NOMO-1 treated with DMSO at 0.1 percent for 48 hours (cell line): ENCODE results near the gene UBAP2L.
A peak's percentile ranks its signal among the peaks of the same experiment; 100 is the strongest.
"Not testable (repeated sequence)": the region's sequence is repeated elsewhere in the genome, so short reads cannot be mapped to it uniquely, and the experiment has no call there.

Source experiments
- DNase-seq: peaks from one replicate; lab custom pipeline; 2025; ENCODE audit not compliant: unreplicated experiment; lab: John Stamatoyannopoulos, UW

UBAP2L gene

DNA sequence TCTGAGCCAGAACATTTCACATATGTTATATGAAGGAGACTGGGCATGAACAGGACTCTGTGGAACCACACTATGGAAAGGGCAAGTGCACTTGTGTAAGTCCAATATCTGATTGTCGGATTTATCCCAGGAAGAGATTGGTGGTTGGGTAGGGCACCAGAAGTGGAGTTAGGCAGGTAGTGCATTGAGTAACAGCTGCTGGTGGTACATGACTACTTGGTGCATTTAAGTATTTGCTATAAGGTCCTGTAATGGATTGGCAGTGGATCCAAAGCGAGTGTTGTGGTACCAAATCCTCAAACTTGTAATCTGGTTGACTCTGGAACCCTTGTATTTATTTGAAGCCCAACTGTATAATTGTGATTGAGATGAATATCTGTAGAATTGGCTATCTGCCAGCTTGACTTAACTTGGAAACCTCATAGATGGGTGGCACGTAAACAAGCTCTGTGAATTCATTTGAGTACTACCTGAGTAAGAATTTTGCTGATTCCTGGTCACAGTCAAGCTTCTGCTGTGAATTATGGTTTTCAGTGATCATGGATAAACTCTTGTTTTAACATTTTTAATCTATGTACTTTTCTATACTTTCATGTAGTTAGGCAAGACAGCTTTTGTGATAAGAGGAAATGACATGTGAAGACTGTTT lies 21.1 kb downstream of the UBAP2L start:
- no peak for DNase-seq

DNA sequence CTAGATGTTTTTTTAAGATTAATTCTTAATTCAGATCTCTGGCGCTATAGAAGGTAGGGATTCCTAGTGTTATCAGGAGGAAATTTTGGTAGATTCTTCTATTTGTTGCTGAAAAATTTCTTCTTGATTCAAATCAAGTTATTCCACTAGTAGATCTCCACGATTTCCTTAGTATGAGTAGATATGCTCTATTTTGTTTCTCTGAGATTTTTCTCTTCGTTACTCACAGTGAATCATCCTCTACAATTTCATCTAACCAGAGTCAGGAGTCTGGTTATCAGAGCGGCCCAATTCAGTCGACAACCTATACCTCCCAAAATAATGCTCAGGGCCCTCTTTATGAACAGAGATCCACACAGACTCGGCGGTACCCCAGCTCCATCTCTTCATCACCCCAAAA lies 32.9 kb downstream of the UBAP2L start:
- no peak for DNase-seq

DNA sequence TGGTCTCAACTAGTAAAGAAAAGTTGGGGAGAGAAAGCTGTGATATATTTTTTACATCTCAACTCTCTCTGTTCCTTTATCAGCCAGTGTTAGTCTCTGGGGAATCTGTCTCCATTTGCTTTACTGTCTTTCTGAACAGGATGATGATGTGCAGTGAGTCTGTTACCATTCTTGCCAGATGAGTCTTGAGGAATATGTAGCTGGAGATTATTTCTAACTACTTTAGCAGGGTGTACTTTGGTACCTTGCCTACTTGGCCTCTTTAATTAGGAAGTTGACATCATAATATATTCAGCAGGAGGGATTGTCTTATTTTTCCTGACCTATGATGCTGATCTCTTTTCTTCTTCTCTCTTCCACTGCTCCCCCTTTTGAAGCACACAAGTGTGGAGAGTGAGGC lies 35.9 kb downstream of the UBAP2L start:
- no peak for DNase-seq

DNA sequence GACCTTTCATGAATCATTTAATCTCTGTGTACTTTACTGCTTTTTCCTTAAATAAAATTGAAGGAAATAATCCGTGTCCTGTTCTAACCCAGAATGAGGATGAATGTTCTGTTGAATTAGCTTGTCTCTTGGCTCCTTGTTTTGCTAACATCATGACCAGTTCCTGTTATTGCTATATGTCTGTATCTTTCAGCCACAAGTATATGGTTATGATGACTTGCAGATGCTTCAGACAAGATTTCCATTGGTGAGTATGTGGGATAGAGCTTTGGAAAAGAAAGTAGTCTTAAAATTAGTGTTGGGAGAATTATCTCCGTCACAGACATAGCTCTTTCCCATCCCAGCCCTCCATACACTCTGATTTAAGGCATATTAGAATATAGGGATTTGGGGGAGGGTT lies 38.0 kb downstream of the UBAP2L start:
- DNase-seq: no peak

DNA sequence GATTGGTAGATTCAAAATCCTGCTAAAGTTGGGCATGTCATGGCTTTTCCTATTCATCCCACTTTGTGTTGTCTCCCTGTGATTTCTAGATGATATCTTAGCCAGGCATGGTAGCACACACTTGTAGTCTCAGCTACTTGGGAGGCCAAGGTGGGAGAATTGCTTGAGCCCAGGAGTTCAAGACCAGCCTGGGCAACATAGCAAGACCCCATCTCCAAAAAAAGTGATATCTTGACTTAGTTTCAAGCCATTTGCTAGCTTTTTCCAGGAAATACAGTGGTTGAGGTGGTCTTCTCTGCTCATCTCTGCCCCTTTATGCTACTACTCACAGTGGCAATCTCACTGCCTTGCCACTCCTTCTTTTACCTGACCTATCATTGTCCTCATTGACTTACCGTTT lies 39.4 kb downstream of the UBAP2L start:
- no peak for DNase-seq

DNA sequence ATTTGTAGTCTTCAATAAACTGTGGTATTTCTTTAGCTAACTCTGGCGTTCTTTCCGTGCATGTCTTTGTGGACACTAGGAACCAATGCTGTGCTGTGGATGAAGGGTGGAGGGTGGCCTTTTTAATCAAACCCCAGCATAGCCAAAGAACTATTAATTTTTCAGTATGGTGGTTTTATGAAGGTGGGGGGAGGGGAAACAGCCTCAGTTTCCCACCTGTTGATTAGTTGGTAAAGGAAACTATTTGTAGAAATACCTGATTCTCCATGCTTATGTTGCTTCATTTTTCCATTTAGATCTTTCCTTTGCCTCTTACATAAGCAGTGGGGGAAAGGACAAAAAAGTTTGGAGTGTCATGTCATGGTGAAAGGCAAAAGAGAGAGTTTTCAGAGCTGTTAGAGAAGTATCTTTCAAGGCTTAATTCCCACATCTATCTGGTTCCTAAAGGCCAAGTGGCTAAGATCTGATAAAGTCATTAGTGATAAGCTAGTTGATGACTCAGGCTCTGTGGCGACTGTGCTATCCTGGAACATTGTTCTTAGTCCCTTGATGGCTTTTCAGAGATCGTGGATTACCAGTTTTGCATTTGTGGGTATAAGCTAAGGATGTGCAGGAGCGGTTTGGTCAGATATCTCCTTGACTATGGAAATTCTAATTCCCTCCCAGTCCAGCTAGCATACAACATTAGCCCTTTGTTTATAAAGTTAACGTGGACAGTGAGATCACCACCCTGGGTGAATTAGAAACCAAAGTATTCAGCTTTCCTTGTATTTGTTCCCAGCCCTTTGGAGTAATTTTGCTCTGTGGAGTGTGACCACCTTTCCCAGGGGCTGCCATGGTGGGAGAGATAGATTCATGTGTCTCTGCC lies 42.9 kb downstream of the UBAP2L start:
- no peak for DNase-seq

DNA sequence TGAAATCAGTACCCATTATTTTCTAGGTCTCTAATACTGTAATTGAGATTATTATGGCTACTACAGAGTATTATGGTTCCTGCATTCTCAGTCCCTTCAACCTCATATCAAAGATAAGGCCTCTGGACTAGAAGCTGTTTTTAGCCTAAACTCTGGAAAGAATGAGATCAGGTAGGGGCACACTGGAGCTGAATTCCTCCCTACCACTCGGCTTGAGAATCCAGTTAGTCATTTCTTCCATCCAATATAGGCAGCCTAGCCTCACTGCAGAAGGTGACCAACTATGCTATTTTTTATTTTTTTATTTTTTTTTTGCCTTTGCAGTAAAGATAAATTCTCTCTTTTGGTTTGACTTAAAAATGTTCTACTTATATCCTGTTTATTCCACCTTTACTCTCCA lies 43.7 kb downstream of the UBAP2L start:
- DNase-seq: no peak

DNA sequence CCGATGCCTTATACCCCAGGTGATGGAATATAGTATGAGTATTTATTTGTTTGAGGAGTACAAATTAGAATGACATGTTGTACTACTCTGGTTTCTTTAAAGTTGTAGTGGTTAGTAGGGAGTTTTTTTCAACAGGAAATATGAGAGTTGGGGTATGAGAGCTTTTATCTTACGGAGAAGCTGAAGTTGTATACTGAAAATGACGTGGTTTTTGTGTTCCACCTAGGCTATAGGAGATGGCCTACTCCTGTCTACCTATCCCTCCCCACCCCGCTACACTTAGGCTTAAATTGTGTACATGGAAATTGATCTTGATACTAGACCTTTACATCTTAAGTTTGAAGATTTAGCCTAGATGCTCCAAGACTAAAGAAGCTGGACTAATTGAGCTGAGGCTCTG lies 44.8 kb downstream of the UBAP2L start:
- DNase-seq: no peak

DNA sequence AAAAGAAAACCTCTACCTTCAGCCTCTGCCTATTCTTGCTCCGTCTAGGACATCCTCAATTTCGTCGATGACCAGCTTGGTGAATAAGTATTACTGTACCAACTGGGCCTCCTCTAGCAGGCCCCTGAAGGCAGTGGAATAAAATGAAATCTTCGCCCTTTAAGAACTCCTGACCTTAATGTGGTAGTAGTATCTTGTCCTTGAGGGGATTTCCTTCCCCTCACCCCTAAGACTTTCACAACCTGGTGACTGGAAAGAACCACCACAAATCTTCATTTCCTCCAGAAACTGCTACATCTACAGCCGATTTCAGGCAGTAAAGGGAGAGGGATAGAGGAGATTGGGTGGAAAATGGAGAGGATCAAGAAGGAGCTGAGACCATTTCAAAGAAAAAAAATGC lies 50.1 kb downstream of the UBAP2L start:
- no peak for DNase-seq

DNA sequence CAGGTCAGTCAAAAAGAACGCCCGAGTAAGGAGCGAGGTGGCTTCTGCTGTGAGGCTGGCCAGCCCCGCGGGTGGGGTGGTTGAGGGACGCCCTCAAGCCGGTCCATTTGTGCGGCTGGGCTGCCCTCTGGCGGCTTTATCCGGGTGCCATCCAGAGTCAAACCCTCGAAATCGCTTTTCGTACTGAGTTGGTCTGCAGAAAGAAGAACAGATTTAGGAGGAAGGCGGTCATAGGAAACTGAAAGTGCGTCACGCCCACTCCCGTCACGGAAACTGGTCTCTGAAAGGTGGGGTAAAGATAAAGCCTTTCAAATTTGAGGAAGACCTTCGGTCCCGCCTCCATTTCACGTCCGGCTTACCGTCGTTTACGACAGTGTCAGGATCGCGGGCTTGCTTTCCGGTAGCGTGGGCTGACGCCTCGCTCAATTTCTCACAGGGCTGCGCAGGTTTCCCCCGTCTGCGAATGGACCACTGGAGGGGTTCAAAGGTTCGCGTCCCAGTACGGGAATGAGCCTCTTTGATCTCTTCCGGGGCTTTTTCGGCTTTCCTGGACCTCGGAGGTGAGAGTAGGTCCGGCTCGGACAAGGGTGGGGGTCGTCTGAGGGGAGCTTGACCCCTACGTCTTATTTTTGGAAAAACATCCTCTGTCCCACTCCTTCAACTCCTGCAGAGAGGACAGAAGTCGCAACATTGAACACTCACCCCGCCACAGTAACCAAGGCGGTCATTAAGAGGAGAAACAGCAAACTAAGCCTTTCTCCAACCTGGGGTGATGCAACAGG lies 51.7 kb downstream of the UBAP2L start, which contains the start of gene HAX1:
TSS of gene HAX1 (plus strand) at position 413 of the 782 bp plus-strand sequence. CDS start at position 508, 95 bp downstream.
- peak; percentile 99 for DNase-seq

DNA sequence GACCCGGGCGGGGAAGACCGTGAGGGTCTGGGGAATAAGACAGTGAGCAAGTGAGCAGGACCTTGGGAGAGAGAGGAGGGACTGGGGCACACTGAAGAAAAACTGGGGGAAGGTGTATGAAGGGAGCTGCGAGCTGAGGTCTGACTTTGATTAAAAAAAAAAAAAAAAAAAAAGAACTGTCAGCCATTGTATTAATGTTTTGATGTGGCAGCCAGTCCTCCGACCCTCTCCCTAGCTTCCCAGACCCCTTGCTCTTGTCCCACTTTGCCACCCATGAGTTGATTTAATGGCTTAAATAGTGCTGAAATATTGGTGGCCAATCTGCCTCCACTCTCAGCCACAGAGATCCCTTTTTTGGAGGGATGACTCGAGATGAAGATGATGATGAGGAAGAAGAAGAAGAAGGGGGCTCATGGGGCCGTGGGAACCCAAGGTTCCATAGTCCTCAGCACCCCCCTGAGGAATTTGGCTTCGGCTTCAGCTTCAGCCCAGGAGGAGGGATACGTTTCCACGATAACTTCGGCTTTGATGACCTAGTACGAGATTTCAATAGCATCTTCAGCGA lies 52.3 kb downstream of the UBAP2L start:
- no peak for DNase-seq

DNA sequence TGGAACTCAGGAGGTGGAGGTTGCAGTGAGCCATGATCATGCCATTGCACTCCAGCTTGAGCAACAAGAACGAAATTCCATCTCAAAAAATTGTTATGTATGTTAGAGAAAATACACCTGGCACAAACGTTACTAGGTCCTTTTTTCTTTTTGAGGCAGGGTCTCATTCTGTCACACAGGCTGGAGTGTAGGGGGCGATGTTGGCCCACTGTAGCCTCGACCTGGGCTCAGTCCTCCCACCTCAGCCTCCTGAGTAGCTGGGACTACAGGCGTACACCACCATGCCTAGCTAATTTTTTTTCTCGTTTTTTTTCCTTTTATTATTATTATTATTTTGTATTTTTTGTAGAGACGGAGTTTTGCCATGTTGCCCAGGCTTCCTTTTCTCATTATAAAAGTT lies 56.0 kb downstream of the UBAP2L start:
- DNase-seq: no peak

DNA sequence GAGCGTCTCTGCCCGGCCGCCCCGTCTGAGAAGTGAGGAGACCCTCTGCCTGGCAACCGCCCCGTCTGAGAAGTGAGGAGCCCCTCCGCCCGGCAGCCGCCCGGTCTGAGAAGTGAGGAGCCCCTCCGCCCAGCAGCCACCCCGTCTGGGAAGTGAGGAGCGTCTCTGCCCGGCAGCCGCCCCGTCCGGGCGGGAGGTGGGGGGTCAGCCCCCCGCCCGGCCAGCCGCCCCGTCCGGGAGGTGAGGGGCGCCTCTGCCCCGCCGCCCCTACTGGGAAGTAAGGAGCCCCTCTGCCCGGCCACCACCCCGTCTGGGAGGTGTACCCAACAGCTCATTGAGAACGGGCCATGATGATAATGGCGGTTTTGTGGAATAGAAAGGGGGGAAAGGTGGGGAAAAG lies 66.8 kb downstream of the UBAP2L start:
- DNase-seq: not testable (repeated sequence)

DNA sequence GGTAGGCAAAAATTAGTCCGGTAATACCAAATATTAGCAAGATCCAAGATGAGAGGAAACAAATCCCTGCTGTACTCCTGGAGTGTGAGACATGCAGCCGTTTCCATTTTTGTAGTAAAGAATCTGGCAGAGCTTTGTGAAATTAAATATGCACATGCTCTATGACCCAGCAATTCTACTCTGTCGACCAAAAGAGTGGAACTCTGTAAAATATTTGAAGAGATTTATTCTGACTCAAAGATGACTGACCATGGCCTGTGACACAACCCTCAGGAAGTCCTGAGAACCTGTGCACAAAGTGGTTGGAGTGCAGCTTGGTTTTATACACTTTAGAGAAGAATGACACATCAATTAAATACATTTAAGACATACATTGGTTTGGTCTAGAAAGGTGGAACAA lies 67.9 kb downstream of the UBAP2L start:
- no peak for DNase-seq

DNA sequence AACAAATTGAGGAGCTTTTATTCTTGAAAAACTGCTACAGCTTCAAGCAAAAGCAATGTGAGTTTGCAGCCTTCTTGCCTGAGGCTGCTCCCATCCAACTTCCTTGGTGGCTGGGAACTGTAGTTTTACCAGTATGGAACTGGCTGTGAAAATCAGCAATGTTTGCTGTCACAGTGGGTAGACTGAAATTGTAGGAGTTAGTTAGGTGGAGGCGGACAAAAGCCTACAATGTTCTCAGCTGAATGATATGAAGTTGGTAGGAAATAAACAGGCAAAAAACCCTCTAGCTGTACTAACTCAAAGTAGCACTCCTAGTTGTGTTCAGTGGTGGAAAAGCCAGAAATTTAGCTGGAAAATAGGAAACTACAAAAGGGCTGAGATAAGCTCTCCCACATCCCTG lies 70.2 kb downstream of the UBAP2L start:
- no peak for DNase-seq

DNA sequence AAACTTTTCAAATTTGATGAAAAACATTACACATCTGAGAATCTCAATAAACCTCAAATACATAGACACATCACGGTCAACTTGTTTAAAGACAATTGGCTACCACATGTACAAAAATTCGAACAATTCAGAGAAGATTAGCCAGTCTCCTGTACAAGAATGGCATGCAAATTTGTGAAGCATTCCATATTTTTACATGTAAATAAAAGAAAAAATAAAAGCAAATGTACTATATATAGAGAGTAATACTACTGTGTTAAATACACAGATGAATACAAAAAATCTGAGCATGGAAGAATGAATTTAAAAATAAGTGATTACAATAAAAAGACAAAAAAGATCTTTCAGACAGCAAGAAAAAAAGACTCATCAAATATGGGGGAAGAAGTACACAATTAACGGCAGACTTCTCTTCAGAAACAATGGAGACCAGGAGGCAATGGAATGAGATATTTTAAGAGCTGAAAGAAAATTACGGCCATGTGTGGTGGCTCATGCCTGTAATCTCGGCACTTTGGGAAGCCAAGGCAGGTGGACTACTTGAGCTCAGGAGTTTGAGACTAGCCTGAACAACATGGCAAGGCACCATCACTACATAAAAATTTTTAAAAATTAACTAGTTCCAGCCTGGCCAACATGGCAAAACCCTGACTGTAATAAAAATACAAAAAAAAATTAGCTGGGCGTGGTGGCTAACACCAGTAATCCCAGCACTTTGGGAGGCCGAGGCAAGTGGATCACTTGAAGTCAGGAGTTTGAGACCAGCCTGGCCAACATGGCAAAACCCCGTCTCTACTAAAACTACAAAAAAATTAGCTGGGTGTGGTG lies 74.9 kb downstream of the UBAP2L start:
- peak; percentile 13 for DNase-seq

DNA sequence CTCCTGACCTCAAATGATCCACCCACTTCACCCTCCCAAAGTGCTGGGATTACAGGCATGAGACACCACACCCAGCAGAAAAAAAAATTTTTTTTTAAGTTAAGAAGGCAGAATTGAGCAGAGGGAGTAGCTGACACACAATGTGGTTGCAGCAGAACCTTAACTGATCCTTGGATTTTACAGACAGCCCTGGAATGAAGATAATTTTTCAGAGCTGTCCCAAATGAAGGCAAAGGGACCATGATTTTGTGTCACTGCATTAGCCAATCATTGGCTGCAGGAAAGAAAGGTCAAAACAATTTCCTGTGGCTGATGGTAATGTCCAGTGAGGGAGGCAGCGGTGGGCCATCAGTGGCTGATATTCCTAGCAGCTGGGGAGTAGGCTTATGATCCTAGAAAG lies 80.8 kb downstream of the UBAP2L start:
- no peak for DNase-seq

DNA sequence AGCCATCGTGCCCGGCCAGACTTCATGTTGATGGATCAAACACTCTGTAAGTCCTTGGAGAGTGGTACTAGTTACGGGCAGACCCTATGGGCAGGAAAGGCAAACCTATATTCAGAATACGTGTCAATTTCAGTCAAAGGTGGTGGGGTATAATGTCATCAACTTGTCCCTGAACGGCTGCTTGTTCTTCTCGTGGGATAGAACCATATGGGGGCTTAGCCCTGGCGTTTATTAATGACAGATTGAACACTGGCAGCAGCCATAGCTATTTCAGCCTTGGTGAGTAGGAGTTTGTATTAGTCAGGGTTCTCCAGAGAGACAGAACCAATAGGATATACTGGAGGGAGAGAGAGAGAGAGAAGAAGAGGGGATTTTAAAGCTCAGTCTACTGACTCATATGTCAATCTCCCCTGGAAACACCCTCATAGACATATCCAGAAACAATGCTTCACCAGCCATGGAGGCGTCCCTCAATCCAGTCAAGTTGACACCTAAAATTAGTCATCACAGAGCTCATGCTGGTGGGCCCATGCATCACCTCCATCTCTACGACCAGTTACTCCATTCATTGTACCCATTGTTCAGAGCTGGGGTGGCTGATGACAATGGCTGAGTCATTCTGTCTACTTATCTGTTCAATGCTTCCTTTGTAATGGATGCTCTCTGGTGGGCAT lies 84.0 kb downstream of the UBAP2L start:
- DNase-seq: no peak

DNA sequence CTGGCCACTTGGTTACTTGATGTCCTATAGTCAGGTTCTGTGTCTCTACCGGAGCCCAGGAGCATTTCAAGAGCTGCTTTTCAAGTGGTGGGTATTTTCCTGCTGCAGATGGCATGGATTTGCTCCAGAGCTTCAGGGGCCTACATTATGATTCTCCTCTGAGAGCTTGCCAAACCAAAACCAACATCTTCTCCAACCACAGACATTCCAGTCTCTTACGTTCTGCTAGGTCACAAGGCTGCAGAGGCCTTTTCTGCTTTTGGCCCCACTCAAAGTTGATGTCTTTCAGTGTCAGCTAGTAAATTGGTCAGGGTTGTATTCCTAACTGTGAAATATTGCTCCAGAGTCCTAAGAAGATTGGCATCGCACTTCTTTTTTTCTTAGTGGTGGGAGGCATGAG lies 85.4 kb downstream of the UBAP2L start:
- DNase-seq: no peak

DNA sequence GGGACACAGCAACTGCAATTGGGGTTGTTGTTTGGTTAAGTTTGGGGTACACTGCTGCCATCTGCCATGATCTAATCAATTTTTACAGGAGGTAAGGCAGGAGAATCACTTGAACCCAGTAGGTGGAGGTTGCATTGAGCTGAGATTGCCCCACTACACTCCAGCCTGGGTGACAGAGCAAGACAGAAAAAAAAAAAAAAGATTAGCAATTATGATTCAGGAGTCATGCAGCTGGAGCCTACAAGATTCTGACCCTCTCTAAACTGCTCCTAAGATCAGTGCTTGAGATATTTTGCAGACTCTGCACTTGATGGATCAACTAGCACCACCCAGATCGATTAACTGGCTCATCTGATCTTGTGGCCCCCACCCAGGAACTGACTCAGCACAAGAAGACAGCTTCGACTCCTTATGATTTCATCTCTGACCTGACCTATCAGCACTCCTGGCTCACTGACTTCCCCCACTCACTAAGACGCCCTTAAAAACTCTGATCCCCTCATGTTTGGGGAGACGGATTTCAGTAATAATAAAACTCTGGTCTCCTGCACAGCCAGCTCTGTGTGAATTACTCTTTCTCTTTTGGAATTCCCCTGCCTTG lies 87.0 kb downstream of the UBAP2L start:
- not testable (repeated sequence) for DNase-seq
